Epithelial cell of proximal tubule (primary cell): ENCODE results near the gene RSBN1L. TPM values are rescaled to one million over a fixed set of nuclear protein-coding genes. Genes with fewer than 3 reads are reported as not detected.

ENCODE experiments used
- DNase-seq: peaks from one replicate; pipeline ENCODE4 v3.0.0-alpha.2; 2011; ENCODE audit warnings: low read depth
- H3K4me3 ChIP-seq: 2 replicates; pipeline ENCODE4 v1.5.1; 2011; ENCODE audit warnings: low read depth, mild to moderate bottlenecking, low read length
- total RNA-seq: library from RNA; depleted of rRNA; stranded (reverse); fragments of >200 nt; gene quantifications from 2 replicates; pipeline ENCODE4 v1.2.3, GENCODE V29; 2015
- TF ChIP-seq, protein P1 (sequence below): conservative IDR thresholded peaks from 2 replicates; pipeline ENCODE4 v1.5.1; 2012; ENCODE audit warnings: low read depth, mild to moderate bottlenecking, low read length

RSBN1L gene
- total RNA-seq, 1 donor from 2014 or later, result 13.0 TPM

DNA sequence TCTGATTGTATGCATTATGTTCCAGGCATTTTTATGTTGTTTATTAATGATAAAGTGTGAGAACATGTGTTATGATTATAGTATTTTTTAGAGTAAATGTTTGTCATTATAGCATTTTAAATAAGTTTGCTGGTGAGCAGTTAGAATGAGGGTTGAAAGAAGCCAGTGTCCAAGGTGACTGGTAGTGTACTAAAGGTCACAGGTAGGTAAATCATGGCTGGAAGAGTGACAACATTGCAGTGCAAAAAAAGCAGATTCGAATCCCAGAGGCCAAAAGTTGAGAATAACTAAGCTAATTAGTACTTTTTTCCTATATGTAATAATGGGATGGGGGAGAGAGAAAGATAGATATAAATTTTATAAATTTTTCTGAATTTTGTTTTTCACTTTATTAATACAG, 44.0 kb downstream of the RSBN1L start:
- DNase-seq, result no peak
- no peak overlapping the region for H3K4me3 ChIP-seq
- TF ChIP-seq, protein P1, sequence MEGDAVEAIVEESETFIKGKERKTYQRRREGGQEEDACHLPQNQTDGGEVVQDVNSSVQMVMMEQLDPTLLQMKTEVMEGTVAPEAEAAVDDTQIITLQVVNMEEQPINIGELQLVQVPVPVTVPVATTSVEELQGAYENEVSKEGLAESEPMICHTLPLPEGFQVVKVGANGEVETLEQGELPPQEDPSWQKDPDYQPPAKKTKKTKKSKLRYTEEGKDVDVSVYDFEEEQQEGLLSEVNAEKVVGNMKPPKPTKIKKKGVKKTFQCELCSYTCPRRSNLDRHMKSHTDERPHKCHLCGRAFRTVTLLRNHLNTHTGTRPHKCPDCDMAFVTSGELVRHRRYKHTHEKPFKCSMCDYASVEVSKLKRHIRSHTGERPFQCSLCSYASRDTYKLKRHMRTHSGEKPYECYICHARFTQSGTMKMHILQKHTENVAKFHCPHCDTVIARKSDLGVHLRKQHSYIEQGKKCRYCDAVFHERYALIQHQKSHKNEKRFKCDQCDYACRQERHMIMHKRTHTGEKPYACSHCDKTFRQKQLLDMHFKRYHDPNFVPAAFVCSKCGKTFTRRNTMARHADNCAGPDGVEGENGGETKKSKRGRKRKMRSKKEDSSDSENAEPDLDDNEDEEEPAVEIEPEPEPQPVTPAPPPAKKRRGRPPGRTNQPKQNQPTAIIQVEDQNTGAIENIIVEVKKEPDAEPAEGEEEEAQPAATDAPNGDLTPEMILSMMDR, result no peak

DNA sequence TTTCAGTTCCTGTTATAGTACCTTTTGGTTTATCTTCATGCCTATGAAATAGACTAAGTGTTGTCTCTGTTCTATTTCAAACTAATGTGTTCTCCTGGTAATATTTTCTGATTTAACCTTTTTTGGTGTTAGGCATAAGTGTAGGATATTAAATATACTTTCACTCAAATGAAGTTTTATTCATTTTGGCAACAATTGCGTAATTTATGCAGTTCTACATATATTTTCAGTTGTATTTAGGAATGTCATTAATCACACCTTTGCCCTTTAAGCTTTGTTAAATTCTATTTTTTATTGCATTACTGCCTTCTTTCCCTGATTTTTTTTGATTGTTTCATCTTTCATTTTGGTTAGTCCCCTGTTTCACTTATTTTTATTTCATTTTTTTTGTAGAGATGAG, 47.3 kb downstream of the RSBN1L start:
- no peak for DNase-seq
- H3K4me3 ChIP-seq, result no peak overlapping the region
- TF ChIP-seq, protein P1, result no peak

DNA sequence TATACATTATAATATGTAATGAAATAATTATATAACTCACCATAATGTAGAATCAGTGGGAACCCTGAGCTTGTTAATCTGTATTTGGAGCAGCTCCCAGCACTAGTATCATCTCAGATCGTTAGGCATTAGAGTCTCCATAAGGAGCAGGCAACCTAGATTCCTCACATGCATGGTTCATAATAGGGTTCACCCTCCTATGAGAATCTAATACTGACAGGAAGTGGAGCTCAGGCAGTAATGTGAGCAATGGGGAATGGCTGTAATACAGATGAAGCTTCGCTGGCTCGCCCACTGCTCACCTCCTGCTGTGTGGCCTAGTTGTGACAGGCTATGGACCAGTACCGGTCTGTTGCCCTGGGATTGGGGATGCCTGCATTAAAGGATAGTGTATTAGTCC, 49.5 kb downstream of the RSBN1L start:
- DNase-seq, result no peak
- H3K4me3 ChIP-seq, result no peak overlapping the region
- TF ChIP-seq, protein P1, result no peak

DNA sequence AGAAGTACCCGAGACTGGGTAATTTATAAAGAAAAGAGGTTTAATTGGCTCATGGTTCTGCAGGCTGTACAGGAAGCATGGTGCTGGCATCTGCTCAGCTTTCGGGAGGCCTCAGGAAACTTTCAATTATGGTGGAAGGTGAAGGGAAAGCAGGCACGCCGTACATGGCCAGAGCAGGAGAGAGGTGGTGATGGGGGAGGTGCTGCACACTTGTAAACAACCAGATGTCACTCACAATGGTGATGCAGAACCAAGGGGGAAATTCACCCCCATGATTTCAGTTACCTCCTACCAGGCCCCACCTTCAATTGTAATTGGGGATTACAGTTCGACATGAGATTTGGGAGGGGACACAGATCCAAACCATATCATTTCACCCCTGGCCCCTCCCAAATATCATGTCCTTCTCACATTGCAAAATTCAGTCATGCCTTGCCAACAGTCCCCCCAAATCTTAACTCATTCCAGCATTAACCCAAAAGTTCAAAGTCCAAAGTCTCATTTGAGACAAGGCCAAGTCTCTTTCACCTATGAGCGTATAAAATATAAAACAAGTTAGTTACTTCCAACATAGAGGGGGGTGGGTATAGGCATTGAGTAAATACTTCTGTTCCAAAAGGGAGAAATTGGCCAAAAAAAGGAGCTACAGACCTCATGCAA, 50.0 kb downstream of the RSBN1L start:
- no peak overlapping the region for H3K4me3 ChIP-seq
- TF ChIP-seq, protein P1, result no peak
- DNase-seq, result no peak

DNA sequence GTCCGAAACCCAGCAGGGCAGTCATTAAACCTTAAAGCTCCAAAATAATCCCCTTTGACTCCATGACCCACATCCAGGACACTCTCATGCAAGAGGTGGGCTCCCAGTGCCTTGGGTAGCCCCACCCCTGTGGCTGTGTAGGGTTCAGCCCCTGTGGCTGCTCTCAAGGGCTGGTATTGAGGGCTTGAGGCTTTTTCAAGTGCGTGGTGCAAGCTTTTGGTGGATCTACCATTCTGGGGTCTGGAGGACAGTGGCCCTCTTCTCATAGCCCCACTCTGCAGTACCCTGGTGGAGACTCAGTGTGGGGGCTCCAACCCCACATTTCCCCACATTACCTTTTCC, 50.5 kb downstream of the RSBN1L start:
- TF ChIP-seq, protein P1, result no peak
- no peak for DNase-seq
- H3K4me3 ChIP-seq, result no peak overlapping the region

DNA sequence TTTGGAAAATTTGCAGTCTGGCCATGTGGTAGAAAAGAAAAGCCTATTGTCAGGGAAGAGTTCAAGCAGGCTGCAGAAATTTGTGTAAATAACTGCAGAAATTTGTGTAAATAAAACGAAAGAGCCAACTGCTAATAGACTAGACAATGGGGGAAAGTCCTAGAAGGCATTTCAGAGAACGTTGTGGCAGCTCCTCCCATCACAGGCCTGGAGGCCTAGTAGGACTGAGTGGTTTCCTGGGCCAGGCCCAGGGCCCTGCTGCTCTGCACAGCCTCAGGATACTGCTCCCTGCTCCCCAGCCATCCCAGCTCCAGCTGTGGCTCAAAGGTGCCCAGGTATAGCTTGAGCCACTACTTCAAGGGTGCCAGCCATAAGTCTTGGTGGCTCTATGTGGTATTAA, 50.9 kb downstream of the RSBN1L start:
- DNase-seq, result no peak
- TF ChIP-seq, protein P1, result no peak
- H3K4me3 ChIP-seq, result no peak overlapping the region

DNA sequence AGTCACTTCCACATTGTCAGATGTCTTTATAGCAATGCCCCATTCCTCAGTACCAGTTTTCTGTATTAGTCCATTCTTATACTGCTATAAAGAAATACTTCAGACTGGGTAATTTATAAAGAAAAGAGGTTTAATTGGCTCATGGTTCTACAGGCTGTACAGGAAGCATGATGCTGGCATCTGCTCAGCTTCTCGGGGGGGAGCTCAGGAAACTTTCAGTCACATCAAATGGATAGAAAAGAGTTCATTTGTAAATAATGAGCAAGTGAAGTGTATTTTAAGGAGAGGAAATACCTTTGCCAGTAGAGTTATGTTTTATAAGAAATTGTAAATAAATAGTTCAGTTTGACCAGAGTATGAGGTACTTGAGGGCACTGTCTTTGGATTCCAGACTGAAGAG, 51.5 kb downstream of the RSBN1L start:
- TF ChIP-seq, protein P1, result no peak
- H3K4me3 ChIP-seq, result no peak overlapping the region
- no peak for DNase-seq
